ENCODE data around the gene KRT80.
"Not testable (repeated sequence)": the region's sequence is repeated elsewhere in the genome, so short reads cannot be mapped to it uniquely, and the experiment has no call there.

KRT80 gene

GRCh38 chr12:52191841-52192791, at the start of gene KRT80:
Gene KRT80, minus strand, starts transcription at chr12:52192014. Its CDS starts 112 bp downstream, at chr12:52191902.
- FAIRE-seq (peak; percentile 98), DNase-seq (ENCODE audit: low spot score) (peak; percentile 96)

DNA sequence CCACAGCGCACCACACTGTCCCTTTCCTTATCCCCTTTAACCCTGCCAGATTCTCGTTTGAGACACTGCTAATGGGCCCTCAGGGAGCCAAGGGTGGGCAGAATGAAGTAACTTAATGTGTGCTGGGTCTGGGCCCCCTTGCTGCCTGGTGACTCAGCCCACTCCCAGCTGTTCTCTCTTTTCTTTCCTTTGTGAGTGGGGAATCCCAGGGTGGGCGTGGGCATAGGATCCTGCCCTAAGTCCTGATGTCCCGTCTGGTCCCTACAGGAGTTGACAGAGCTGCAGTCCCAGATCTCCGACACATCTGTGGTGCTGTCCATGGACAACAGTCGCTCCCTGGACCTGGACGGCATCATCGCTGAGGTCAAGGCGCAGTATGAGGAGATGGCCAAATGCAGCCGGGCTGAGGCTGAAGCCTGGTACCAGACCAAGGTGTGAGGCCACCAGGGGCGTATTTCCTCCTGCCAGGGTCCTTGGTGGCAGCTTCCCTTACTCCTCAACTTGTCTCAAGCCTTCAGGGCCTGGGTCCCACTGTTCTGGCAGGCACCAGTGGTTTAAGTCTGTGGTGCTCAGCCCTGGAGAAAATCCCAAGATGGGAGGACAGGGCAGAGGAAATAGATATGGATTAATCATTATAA, 49.5 kb upstream of the KRT80 start:
- peak; percentile 81 for FAIRE-seq

DNA sequence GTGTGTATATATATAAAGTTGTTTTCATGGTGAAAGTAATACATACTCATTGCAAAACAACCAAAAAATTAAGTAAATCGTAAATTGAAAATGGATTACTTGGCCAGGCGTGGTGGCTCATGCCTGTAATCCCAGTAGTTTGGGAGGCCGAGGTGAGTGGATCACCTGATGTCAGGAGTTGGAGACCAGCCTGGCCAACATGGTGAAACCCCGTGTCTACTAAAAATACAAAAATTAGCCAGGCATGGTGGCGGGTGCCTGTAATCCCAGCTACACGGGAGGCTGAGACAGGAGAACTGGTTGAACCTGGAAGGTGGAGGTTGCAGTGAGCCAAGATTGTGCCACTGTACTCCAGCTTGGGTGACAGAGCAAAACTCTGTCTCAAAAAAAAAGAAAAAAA, 48.4 kb upstream of the KRT80 start:
- not testable (repeated sequence) for DNase-seq (ENCODE audit: low spot score); FAIRE-seq

More for the DNA sequence above, 49.5 kb upstream of the KRT80 start:
- no peak for DNase-seq (ENCODE audit: low spot score)

DNA sequence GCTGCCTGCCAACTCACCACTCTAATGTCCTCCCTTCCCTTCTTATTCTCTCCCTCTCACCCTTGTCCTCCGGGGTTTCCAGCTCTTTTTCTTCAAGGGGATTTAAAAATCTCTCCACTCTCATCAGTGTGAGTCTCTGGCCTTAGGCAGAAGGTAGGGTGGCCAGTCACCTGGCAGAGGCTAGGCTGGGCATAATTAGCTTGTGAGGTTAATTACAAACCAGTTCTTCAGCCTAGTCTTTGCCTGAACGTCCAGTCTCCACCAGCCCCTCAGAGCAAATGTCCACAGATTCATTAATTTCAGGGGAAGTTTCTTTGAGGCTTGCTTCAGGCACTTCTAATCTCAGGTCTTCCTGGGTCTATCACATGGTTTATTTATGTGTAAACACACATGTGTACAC, 48.0 kb upstream of the KRT80 start:
- DNase-seq (ENCODE audit: low spot score): no peak
- no peak for FAIRE-seq

DNA sequence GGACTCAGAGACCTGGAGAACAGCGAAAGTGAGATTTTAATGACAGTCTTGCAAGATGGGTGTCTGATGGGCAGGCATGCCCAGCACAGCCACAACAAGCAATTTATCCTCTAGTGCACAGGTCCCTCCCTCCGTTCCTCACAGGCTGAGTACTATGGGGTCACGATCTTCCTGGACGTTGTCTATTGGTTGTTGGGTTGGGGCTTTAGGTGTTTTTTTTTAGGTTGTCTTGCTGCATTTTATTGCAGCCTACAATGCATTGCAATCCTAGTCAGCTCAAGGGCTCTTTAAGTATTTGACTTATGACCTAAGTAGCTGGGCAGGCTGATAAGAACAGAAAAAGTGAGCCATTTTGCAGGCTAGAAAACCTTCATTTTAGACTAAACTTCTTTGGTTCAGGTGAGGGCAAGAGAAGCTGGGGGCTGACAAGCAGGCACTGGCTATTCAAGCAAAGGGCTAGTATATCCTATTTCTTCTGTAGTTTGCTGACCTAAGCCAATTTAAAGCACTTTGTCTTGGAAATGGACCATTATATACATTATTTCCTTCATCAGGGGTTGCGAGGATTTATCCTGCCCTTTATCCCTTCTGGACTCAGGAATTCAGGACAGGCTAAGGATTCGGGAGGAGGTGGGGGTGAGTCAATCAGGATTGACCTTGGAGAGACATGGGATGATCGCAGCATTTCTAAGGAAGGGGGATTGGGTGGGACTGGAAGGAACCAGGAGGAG, 47.3 kb upstream of the KRT80 start:
- no peak for FAIRE-seq
- no peak for DNase-seq (ENCODE audit: low spot score)

DNA sequence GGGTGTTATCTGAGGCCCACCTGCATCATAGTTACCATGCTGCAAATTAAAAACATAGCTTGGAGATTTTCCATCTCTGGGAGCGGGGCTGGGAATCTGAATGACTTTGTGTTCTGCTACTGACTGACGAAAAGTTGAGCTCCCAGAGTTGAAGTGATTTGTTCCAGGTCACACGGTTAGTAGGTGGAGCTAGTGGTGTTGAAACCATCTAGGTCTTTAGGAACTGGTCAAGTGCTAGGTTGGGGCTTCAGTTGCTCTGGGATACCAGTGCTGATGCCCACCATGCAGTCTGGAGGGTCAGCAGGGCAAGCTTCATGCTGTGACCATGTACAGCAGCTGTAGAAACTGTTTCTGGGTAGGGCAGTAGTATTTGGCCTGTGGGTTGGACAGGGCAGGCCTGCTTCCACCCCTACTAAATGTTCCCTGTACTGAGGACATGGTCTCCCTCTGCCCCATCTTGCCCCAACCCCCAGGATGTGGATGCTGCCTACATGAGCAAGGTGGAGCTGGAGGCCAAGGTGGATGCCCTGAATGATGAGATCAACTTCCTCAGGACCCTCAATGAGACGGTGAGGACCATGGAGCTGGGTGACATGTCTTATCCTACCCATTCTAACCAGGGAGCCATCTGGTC, 46.5 kb upstream of the KRT80 start:
- DNase-seq (ENCODE audit: low spot score) (no peak), FAIRE-seq (no peak)

GRCh38 chr12:52236386-52237050, 44.7 kb upstream of the KRT80 start:
- FAIRE-seq: no peak
- DNase-seq (ENCODE audit: low spot score): no peak

DNA sequence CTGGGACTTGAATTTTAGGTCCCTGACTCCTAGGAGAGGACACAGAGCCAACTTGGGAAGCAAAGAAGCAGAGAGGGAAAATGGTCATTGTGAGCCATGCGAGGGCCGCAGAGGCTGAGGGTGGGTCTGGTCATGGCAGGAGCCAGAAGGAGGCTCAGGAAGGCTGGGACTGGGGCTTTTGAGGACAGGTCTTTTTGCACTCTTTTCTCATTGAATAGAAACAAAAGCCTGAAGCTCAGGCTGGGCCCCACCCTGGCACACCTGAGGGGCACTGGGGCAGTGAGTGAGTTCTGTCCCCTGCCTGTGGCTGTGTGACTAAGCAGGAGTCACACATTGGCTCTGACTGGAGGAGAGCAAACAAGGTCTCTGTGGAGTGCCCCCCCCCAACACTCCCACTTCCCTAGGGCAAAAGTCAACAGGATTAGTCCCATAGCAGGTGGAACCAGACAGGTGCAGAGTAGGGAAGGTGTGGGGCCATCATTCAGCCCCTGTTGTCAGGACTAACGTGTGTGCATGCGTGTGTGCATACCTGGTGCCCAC, 44.1 kb upstream of the KRT80 start:
- FAIRE-seq: peak; percentile 52

GRCh38 chr12:52235001-52235764, 43.4 kb upstream of the KRT80 start:
- DNase-seq (ENCODE audit: low spot score) (no peak), FAIRE-seq (peak; percentile 37)

More for the DNA sequence above, 44.1 kb upstream of the KRT80 start:
- no peak for DNase-seq (ENCODE audit: low spot score)

DNA sequence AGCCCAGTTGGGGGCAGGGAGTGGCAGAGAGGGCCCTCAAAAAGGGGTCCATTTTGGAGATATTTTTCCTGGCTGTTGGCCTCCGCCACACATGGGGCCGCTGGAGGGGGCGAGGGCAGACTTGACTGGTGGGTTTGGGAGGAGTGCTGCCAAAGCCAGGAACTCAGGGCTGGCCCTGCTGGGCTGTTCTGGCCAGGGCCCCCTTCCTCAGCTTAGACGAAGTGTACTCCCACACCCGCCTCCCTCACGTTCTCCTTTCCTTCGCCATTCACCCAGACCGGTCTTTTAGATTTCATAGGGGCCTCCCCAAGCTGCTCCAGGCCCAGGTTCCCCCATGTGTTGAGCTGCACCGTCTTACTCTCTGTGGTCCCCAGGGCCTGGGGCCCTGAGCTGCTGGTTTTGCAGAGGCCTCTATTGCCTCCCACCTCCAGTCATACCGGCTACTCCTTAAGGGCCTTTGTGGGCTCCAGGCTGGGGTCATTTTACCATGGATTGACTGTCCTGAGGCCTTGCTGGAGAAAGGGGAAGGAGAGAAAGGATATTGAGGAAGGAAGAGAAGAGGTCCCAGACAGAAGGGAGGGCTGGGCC, 42.5 kb upstream of the KRT80 start:
- FAIRE-seq: no peak
- no peak for DNase-seq (ENCODE audit: low spot score)

DNA sequence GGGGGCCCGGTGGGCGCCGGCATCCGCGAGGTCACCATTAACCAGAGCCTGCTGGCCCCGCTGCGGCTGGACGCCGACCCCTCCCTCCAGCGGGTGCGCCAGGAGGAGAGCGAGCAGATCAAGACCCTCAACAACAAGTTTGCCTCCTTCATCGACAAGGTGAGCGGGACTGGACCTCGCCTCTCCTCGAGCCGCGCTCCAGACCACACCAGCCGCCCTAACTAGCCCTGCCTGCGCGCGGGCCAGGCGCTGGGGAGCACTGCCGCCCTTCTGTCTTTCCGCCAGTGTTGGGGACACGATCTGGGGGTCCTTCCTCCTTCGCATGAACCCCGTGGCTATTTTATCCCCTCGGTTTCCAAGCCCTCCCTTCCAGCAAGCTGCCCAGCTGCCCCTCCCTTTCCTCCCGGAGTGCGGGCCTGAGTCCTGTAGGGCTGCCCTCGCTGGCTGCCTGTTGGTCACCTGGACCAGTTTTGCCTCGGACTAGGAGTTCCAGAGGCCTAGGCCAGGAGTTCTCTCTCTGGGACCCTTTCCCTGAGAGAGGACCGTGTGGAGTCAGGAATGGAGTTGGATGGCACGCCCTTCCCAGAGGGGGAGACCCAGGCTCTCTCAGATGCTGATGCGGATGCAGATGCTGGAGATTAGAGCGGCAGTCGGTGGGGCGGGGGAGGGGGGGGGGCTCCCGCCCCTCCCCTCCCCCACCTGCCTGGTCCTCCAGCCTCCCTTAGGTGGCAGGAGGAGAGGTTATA, 41.8 kb upstream of the KRT80 start:
- DNase-seq (ENCODE audit: low spot score) (no peak), FAIRE-seq (no peak)

DNA sequence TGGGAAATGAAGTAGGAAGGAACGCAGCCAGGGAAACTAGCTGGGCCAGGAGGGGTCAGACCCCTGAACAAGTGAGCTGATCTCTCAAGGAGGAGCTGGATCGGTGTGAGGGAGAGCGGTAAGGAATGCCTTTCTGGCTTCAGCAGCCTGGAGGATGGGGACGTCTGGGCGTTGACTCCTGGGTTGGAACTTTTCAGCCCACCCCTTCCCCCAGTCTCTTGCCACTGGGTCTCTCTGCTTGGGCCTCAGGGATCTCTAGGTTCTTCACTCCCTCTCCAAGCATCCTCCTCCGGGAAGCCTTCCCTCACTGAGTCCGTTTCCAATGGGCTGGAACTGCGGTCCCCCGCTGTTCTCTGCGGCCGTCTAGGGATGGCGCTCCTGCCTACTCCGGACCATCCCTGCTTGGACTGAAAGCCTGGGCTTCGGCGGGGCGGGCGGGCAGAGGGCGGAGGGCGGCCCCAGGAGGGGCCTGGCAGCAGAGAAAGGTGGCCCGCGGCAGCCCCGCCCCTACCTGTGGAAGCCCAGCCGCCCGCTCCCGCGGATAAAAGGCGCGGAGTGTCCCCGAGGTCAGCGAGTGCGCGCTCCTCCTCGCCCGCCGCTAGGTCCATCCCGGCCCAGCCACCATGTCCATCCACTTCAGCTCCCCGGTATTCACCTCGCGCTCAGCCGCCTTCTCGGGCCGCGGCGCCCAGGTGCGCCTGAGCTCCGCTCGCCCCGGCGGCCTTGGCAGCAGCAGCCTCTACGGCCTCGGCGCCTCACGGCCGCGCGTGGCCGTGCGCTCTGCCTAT, 41.1 kb upstream of the KRT80 start, which contains the start of gene KRT7:
KRT7 (plus strand) TSS at position 570 of the 788 bp plus-strand sequence; CDS start at position 624, 54 bp downstream.
- FAIRE-seq (no peak), DNase-seq (ENCODE audit: low spot score) (no peak)

GRCh38 chr12:52232203-52232673, 40.4 kb upstream of the KRT80 start:
- DNase-seq (ENCODE audit: low spot score) (no peak), FAIRE-seq (peak; percentile 30)

- DNase-seq (ENCODE audit: low spot score): no peak
- FAIRE-seq: peak; percentile 91
These were observed 39.7 kb upstream of the KRT80 start for GRCh38 chr12:52231305-52232202.

DNA sequence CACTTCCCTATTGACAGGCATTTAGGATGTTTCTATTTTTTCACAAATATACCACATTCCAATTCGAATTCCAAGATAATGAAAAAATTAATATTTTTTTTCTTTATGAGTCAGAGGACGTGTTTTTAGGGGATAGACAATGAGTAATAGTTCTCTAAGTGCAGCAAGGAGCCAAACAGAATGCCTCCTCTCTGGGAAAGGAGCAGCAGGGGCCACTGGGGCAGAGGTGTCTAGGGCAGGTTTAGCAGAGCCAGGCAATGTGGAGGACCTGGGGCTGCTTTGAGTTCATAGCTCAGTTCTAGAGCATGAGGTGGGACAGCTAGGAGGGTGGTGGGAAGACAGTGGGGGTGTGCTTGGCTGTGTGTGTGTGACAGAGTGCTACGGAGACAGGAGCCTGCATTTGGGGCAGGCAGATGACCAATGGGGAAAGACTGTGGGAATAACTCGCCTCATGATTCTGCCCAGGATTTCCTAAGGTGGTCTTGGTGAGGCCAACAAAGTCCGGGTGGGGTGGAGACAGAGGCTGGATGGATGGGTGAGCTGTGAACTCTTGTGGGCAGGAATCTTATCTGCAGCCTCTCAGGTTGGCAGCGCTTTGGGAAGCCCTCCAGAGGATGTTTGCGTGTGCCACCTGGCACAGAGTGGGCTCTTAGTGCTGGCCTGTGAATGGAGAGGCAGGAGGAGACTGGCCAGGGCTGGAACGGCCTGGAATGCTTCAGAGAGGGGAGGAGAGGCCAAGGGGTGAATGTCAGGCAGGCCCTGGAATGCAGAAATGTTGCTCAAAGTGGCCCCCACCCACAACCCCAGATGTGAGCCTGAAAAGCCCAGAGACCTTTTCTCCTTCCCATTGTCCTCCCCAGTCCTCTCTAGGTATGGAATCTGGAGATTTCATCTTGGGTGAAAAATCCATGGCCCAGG, 38.8 kb upstream of the KRT80 start:
- DNase-seq (ENCODE audit: low spot score) (peak; percentile 85), FAIRE-seq (no peak)

All from urothelium cell line (cell line).